HepG2 (cell line): ENCODE results near the gene BRD2.
A peak's percentile ranks its signal among the peaks of the same experiment; 100 is the strongest.

Experiments used
- CREB1 ChIP-seq, 2 experiments: fragments of 450-650 bp in 1 of 2; IDR thresholded peaks; 2 replicates each; pipeline ENCODE4 v1.6.1; 2016 to 2017; ENCODE audit warnings: control low read depth in 1 of 2, mild to moderate bottlenecking in 1 of 2, missing compliant biosample characterization in 1 of 2, missing genetic modification characterization in 1 of 2
- EZH2 ChIP-seq: conservative IDR thresholded peaks from 2 replicates; pipeline ENCODE4 v1.6.1; 2012; ENCODE audit warnings: mild to moderate bottlenecking, low read depth, low read length, moderate library complexity
- HCFC1 ChIP-seq: fragments of 150-350 bp; IDR thresholded peaks from 2 replicates; pipeline ENCODE4 v1.6.1; 2014; ENCODE audit warnings: low read depth, low read length
- POLR2A ChIP-seq, 2 experiments: IDR thresholded peaks; 2 replicates each; pipeline ENCODE4 v1.6.1; 2011; ENCODE audit warnings: low read depth in 2 of 2, low read length in 2 of 2, mild to moderate bottlenecking in 1 of 2, moderate library complexity in 1 of 2; ENCODE audit not compliant: insufficient read depth in 1 of 2
- RAD21 ChIP-seq: fragments of 450-650 bp; formaldehyde crosslinking; IDR thresholded peaks from 2 replicates; pipeline ENCODE4 v1.5.0; 2020; ENCODE audit warnings: mild to moderate bottlenecking
- ZNF431 ChIP-seq: sonication (generic); formaldehyde crosslinking; IDR thresholded peaks from 2 replicates; pipeline ENCODE4 v1.9.0; 2022; ENCODE audit warnings: missing genetic modification reagents, low read depth, mild to moderate bottlenecking, borderline replicate concordance
- ZNF850 ChIP-seq: sonication (generic); formaldehyde crosslinking; conservative IDR thresholded peaks from 2 replicates; pipeline ENCODE4 v1.9.0; 2021; ENCODE audit warnings: mild to moderate bottlenecking, missing genetic modification reagents
- TF ChIP-seq, protein P1 (sequence below): sonication (generic); formaldehyde crosslinking; IDR thresholded peaks from 2 replicates; pipeline ENCODE4 v1.5.0; 2020; ENCODE audit warnings: mild to moderate bottlenecking, missing genetic modification reagents, moderate library complexity

DNA sequence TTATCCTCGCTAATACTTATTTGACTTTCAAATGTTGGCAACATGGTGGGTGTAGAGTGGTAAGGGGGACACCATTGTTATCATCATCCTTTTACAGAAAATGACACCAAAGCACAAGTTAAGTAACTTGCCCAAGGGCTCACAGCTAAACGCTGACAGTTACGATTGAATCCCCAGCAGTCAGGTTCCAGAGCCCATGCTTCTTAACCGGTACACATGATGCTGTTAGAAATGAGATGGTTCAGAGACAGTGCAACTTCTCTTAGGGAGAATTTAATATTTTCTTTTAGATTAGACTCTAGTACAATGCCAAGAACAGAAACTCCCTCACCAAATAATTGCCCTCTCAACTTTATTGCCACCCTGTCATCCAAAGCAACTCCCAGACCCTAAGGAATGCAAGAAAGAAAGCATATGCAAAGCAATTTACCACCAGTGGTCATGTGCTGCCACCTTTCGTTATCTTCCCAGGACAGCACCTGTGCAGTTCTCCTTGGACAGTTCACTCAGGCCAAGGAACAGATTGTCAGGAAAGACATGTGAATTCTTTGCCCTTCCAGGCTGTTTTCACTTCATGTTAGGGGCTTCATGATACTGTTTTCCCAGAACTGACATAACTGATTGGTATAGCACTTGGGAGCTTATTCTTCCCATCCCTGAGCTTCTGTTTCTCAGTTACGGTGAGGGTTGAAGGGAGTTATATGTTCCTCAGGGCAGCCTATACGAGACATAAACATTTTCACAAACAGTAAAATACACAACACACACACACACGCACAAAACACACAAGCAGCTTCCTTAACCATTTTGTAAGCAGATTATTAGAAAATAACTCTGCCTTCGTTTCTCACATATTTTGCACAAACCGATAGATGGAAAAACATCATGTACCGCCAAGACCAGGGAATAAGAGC is 20.6 kb upstream of the BRD2 start:
- TF ChIP-seq CREB1 (IDR thresholded peaks at IDR 0.05) (no peak), CREB1 (CRISPR knock-in tag; IDR thresholded peaks at IDR 0.05) (no peak), HCFC1 (no peak), ZNF431 (no peak), EZH2 (no peak), RAD21 (CRISPR knock-in tag) (peak; percentile 82), POLR2A (IDR thresholded peaks at IDR 0.05; ENCODE audit: insufficient read depth in 1 of 2, low read depth in 2 of 2, low read length in 2 of 2) (no peak), ZNF850 (no peak)
- TF ChIP-seq, protein P1, sequence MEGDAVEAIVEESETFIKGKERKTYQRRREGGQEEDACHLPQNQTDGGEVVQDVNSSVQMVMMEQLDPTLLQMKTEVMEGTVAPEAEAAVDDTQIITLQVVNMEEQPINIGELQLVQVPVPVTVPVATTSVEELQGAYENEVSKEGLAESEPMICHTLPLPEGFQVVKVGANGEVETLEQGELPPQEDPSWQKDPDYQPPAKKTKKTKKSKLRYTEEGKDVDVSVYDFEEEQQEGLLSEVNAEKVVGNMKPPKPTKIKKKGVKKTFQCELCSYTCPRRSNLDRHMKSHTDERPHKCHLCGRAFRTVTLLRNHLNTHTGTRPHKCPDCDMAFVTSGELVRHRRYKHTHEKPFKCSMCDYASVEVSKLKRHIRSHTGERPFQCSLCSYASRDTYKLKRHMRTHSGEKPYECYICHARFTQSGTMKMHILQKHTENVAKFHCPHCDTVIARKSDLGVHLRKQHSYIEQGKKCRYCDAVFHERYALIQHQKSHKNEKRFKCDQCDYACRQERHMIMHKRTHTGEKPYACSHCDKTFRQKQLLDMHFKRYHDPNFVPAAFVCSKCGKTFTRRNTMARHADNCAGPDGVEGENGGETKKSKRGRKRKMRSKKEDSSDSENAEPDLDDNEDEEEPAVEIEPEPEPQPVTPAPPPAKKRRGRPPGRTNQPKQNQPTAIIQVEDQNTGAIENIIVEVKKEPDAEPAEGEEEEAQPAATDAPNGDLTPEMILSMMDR (CRISPR knock-in tag): peak; percentile 91
